ENCODE data around the gene CACNG4. TPM values are rescaled to one million over a fixed set of nuclear protein-coding genes. Genes with fewer than 3 reads are reported as not detected.

The CACNG4 gene
- polyA plus RNA-seq, 3 donors: not detected

- H3K9ac ChIP-seq (ENCODE audit: insufficient read depth, low read length, poor library complexity, severe bottlenecking): no peak overlapping the region
- peaks cover 50% of the 10 kb centered on the region for H4K20me1 ChIP-seq (ENCODE audit: insufficient read depth, low read length)
- no peak overlapping the region for H3K4me2 ChIP-seq (replicated peaks; ENCODE audit: extremely low read depth, low read length, poor library complexity, severe bottlenecking)
- H3K4me1 ChIP-seq (ENCODE audit: control insufficient read depth in 1 of 2, insufficient read depth in 2 of 2, low read length in 2 of 2): no peaks in the 10 kb centered on the region
- DNase-seq: no peak
- H3K36me3 Mint-ChIP-seq: peaks cover 56 to 70% of the 10 kb centered on the region in 2 donors
- H3K4me3 ChIP-seq (replicated peaks in 1 of 3; ENCODE audit: low read depth in 2 of 3, low read length in 3 of 3): no peak overlapping the region
- TF ChIP-seq CTCF (IDR thresholded peaks at IDR 0.05): no peak
- H3K4me1 Mint-ChIP-seq: no peaks in the 10 kb centered on the region
- intact Hi-C loops (cut with micrococcal nuclease): no loop called here
- WGBS (ENCODE audit: insufficient coverage): no CpG with 5 or more reads among the region's 3 CpGs
- H3K4me3 Mint-ChIP-seq: no peak overlapping the region
- no peaks in the 10 kb centered on the region for H3K9me3 Mint-ChIP-seq
- peaks cover 64 to 87% of the 10 kb centered on the region in 2 donors for H3K36me3 ChIP-seq (replicated peaks in 1 of 2; ENCODE audit: control insufficient read depth in 1 of 2, insufficient read depth in 2 of 2, low read length in 2 of 2)
- no peak overlapping the region for H3K27ac ChIP-seq (ENCODE audit: low read depth in 1 of 2, low read length in 2 of 2)
- H3K79me2 ChIP-seq (ENCODE audit: insufficient read depth, low read length): no peaks in the 10 kb centered on the region
- H3K27me3 Mint-ChIP-seq (ENCODE audit: low read depth in 3 of 3): no peaks in the 10 kb centered on the region
- no peaks in the 10 kb centered on the region for H3K27me3 ChIP-seq (ENCODE audit: control insufficient read depth in 2 of 2, insufficient read depth in 2 of 2, low read length in 2 of 2)
- H3K27ac Mint-ChIP-seq: no peak overlapping the region
- H2AFZ ChIP-seq (ENCODE audit: insufficient read depth, low read depth, low read length, poor library complexity, severe bottlenecking): no peak overlapping the region
- H3K9me3 ChIP-seq (replicated peaks in 1 of 2; ENCODE audit: control insufficient read depth in 1 of 2, insufficient read depth in 1 of 2, low read length in 2 of 2): no peaks in the 10 kb centered on the region
Measured at GRCh38 chr17:67074781-67075180, 110.3 kb downstream of the CACNG4 start.

- no CpG with 5 or more reads among the region's 7 CpGs for WGBS (ENCODE audit: insufficient coverage)
- H3K4me1 ChIP-seq (ENCODE audit: control insufficient read depth in 1 of 2, insufficient read depth in 2 of 2, low read length in 2 of 2): no peaks in the 10 kb centered on the region
- H3K4me3 ChIP-seq (replicated peaks in 1 of 3; ENCODE audit: low read depth in 2 of 3, low read length in 3 of 3): no peak overlapping the region
- no peak overlapping the region for H3K4me2 ChIP-seq (replicated peaks; ENCODE audit: extremely low read depth, low read length, poor library complexity, severe bottlenecking)
- H3K27ac ChIP-seq (ENCODE audit: low read depth in 1 of 2, low read length in 2 of 2): peak overlapping the region in 1 of 2 donors; percentile 4
- no peaks in the 10 kb centered on the region for H3K9me3 Mint-ChIP-seq
- DNase-seq: no peak
- H3K4me3 Mint-ChIP-seq: no peak overlapping the region
- no peaks in the 10 kb centered on the region for H3K79me2 ChIP-seq (ENCODE audit: insufficient read depth, low read length)
- peaks cover 0 to 1% (median 0%) of the 10 kb centered on the region in 3 donors for H3K27me3 Mint-ChIP-seq (ENCODE audit: low read depth in 3 of 3)
- no peaks in the 10 kb centered on the region for H3K27me3 ChIP-seq (ENCODE audit: control insufficient read depth in 2 of 2, insufficient read depth in 2 of 2, low read length in 2 of 2)
- peak overlapping the region in 1 of 7 donors; percentile 24 for H3K27ac Mint-ChIP-seq
- no peaks in the 10 kb centered on the region for H3K9me3 ChIP-seq (replicated peaks in 1 of 2; ENCODE audit: control insufficient read depth in 1 of 2, insufficient read depth in 1 of 2, low read length in 2 of 2)
- peaks cover 78 to 98% of the 10 kb centered on the region in 2 donors for H3K36me3 ChIP-seq (replicated peaks in 1 of 2; ENCODE audit: control insufficient read depth in 1 of 2, insufficient read depth in 2 of 2, low read length in 2 of 2)
- intact Hi-C loops (cut with micrococcal nuclease): no loop called here
- H4K20me1 ChIP-seq (ENCODE audit: insufficient read depth, low read length): peaks cover 62% of the 10 kb centered on the region
- peaks cover 63 to 74% of the 10 kb centered on the region in 2 donors for H3K36me3 Mint-ChIP-seq
- no peak overlapping the region for H3K9ac ChIP-seq (ENCODE audit: insufficient read depth, low read length, poor library complexity, severe bottlenecking)
- no peaks in the 10 kb centered on the region for H3K4me1 Mint-ChIP-seq
- no peak for TF ChIP-seq CTCF (IDR thresholded peaks at IDR 0.05)
- H2AFZ ChIP-seq (ENCODE audit: insufficient read depth, low read depth, low read length, poor library complexity, severe bottlenecking): no peak overlapping the region
Measured at GRCh38 chr17:67076290-67076689, 111.8 kb downstream of the CACNG4 start.

Measured in CD14-positive monocyte (primary cell).